DMS53 treated with DMSO at 0.1 percent for 48 hours (cell line): ENCODE results near the gene BAX.
"Not testable (repeated sequence)": the region's sequence is repeated elsewhere in the genome, so short reads cannot be mapped to it uniquely, and the experiment has no call there.

Source experiments
- DNase-seq: peaks from one replicate; lab custom pipeline; 2025; ENCODE audit not compliant: unreplicated experiment; lab: John Stamatoyannopoulos, UW

BAX gene

GRCh38 chr19:48954595-48955307, at the start of gene BAX:
Gene BAX, plus strand, starts transcription at chr19:48954875. Its CDS starts 54 bp downstream, at chr19:48954929.
- peak; percentile 94 for DNase-seq

GRCh38 chr19:48905664-48906063, 49.0 kb upstream of the BAX start:
- DNase-seq, result no peak

GRCh38 chr19:48906324-48906723, 48.4 kb upstream of the BAX start:
- DNase-seq, result no peak

- DNase-seq, result no peak
Measured at GRCh38 chr19:48907671-48908070, 47.0 kb upstream of the BAX start.

- not testable (repeated sequence) for DNase-seq
Measured at GRCh38 chr19:48909424-48910077, 45.1 kb upstream of the BAX start.

GRCh38 chr19:48910803-48911202, 43.9 kb upstream of the BAX start:
- no peak for DNase-seq

- no peak for DNase-seq
Measured at GRCh38 chr19:48913114-48913889, 41.4 kb upstream of the BAX start.

GRCh38 chr19:48914181-48914580, 40.5 kb upstream of the BAX start:
- no peak for DNase-seq

- DNase-seq, result peak; percentile 93
Measured at GRCh38 chr19:48915757-48916156, 38.9 kb upstream of the BAX start.

GRCh38 chr19:48918071-48918470, 36.6 kb upstream of the BAX start:
- no peak for DNase-seq

- no peak for DNase-seq
Measured at GRCh38 chr19:48918801-48919247, 35.9 kb upstream of the BAX start.

- not testable (repeated sequence) for DNase-seq
Measured at GRCh38 chr19:48919271-48919670, 35.4 kb upstream of the BAX start.

GRCh38 chr19:48920949-48921348, 33.7 kb upstream of the BAX start:
- no peak for DNase-seq

GRCh38 chr19:48921721-48922500, 32.8 kb upstream of the BAX start:
- no peak for DNase-seq

- no peak for DNase-seq
Measured at GRCh38 chr19:48922548-48923490, 31.9 kb upstream of the BAX start.

GRCh38 chr19:48925240-48925843, 29.3 kb upstream of the BAX start:
- DNase-seq, result no peak

GRCh38 chr19:48925890-48926289, 28.8 kb upstream of the BAX start:
- not testable (repeated sequence) for DNase-seq

GRCh38 chr19:48926909-48927308, 27.8 kb upstream of the BAX start:
- peak; percentile 23 for DNase-seq

GRCh38 chr19:48927692-48928091, 27.0 kb upstream of the BAX start:
- DNase-seq, result not testable (repeated sequence)
